K562 (cell line): ENCODE data around the gene PRPH2. TPM values are rescaled to one million over a fixed set of nuclear protein-coding genes. Genes with fewer than 3 reads are reported as not detected.

Experiments
- ATAC-seq: fragments of 200-7000 bp; cut with Tn5 transposase; 3 replicates; pipeline ENCODE4 v1.9.1; 2020; ENCODE audit warnings: moderate library complexity
- BruUV-seq: library from RNA; stranded (reverse); fragments of 400-500 nt; replicated peaks from 2 replicates; lab custom pipeline; 2021; lab: Mats Ljungman, UMichigan
- CTCF ChIA-PET: fragments of 300-600 bp; formaldehyde crosslinking; extraction: SDS; loops from one replicate; lab custom pipeline; 2021; ENCODE audit warnings: low intra/inter-chr PET ratio; lab: Yijun Ruan, JAX
- POLR2A ChIA-PET: fragments of 300-600, 350-650 bp; sonication (Branson Sonifier 250); formaldehyde crosslinking; extraction: SDS; loops from one replicate; lab custom pipeline; 2021; ENCODE audit warnings: antibody characterized with exemption, inconsistent platforms; lab: Yijun Ruan, JAX
- DNase-seq, 4 experiments: peaks; one replicate each; pipeline versions ENCODE4 v3.0.0 to v3.0.0-alpha.2; 2011 to 2018; ENCODE audit warnings: low spot score in 3 of 4, mixed read lengths in 3 of 4; ENCODE audit errors: extremely low read depth in 1 of 4
- FAIRE-seq: peaks from 2 replicates; lab custom pipeline; 2011; peaks lifted over from hg19 to GRCh38; lab: Jason Lieb, UNC
- H2AFZ ChIP-seq: 2 replicates; pipeline ENCODE4 v1.6.0; 2011; ENCODE audit warnings: low read depth, low read length, control low read depth, inconsistent platforms
- H3K27ac ChIP-seq: fragments of 200-600 bp; 3 replicates; pipeline ENCODE4 v1.8.0; 2011; ENCODE audit warnings: low read depth, mild to moderate bottlenecking, control low read depth, inconsistent platforms, low read length, moderate library complexity, mixed read lengths; ENCODE audit errors: extremely low read depth
- H3K27me3 ChIP-seq, 2 experiments: fragments of 300-600 bp in 1 of 2; 2 replicates in 1 of 2; 3 replicates in 1 of 2; pipeline versions ENCODE4 v1.6.0 to v1.8.0; 2011; ENCODE audit warnings: inconsistent platforms in 2 of 2, low read length in 2 of 2, mild to moderate bottlenecking in 1 of 2, mixed read lengths in 1 of 2, moderate library complexity in 1 of 2; ENCODE audit not compliant: control insufficient read depth in 2 of 2, insufficient read depth in 2 of 2
- H3K36me3 ChIP-seq: fragments of 300-600 bp; 3 replicates; pipeline ENCODE4 v1.8.0; 2011; ENCODE audit warnings: mild to moderate bottlenecking, low read length, inconsistent platforms; ENCODE audit not compliant: control insufficient read depth, insufficient read depth
- H3K4me1 ChIP-seq, 2 experiments: fragments of 200-600 bp in 1 of 2; replicated peaks in 1 of 2; 2 replicates in 1 of 2; 3 replicates in 1 of 2; pipeline versions ENCODE4 v1.5.1 to v1.8.0; 2011; ENCODE audit warnings: inconsistent platforms in 2 of 2, low read length in 2 of 2, mild to moderate bottlenecking in 1 of 2, mixed read lengths in 1 of 2, moderate library complexity in 1 of 2; ENCODE audit not compliant: control insufficient read depth in 2 of 2, insufficient read depth in 2 of 2
- H3K4me2 ChIP-seq: 2 replicates; pipeline ENCODE4 v1.6.1; 2011; ENCODE audit warnings: low read length, control low read depth, inconsistent platforms, mixed read lengths; ENCODE audit not compliant: insufficient read depth
- H3K4me3 ChIP-seq: fragments of 200-600 bp; sonication (generic), shearing (Covaris generic); 2 replicates; pipeline ENCODE4 v1.5.1; 2016; ENCODE audit warnings: control low read depth, inconsistent platforms
- H3K79me2 ChIP-seq: fragments of 200-600 bp; 3 replicates; pipeline ENCODE4 v1.8.0; 2011; ENCODE audit warnings: low read length, inconsistent platforms; ENCODE audit not compliant: control insufficient read depth, insufficient read depth
- H3K9ac ChIP-seq, 2 experiments: 2 replicates each; pipeline versions ENCODE4 v1.6.0 to v1.6.1; 2011; ENCODE audit warnings: low read depth in 2 of 2, low read length in 2 of 2, control low read depth in 1 of 2, inconsistent platforms in 1 of 2, mild to moderate bottlenecking in 1 of 2, mixed read lengths in 1 of 2; ENCODE audit not compliant: insufficient read depth in 1 of 2
- H3K9me1 ChIP-seq: one replicate; pipeline ENCODE4 v1.6.0; 2011; ENCODE audit warnings: inconsistent platforms, mild to moderate bottlenecking, low read length, moderate library complexity; ENCODE audit not compliant: control insufficient read depth, insufficient read depth
- H3K9me3 ChIP-seq: replicated peaks from 2 replicates; pipeline ENCODE4 v1.5.1; 2011; ENCODE audit warnings: low read depth, low read length, inconsistent platforms; ENCODE audit not compliant: control insufficient read depth, insufficient read depth
- H4K20me1 ChIP-seq: replicated peaks from 2 replicates; pipeline ENCODE4 v1.6.1; 2011; ENCODE audit warnings: low read length, inconsistent platforms, mixed read lengths; ENCODE audit not compliant: control insufficient read depth, insufficient read depth
- CC2D1A ChIP-seq: fragments of 450-650 bp; IDR thresholded peaks from 2 replicates; pipeline ENCODE4 v1.6.1; 2017; ENCODE audit warnings: mild to moderate bottlenecking
- CHD4 ChIP-seq: fragments of 200-600 bp; sonication (generic); IDR thresholded peaks from 3 replicates; pipeline ENCODE4 v1.6.1; 2012; ENCODE audit warnings: low read depth, mild to moderate bottlenecking, mixed read lengths, low read length, inconsistent platforms; ENCODE audit not compliant: insufficient read depth, insufficient replicate concordance, poor library complexity, severe bottlenecking
- DIDO1 ChIP-seq: fragments of 450-650 bp; IDR thresholded peaks from 2 replicates; pipeline ENCODE4 v1.6.1; 2016; ENCODE audit warnings: low read depth, missing biosample characterization, missing genetic modification characterization
- HEY1 ChIP-seq: fragments of 250-450 bp; sonication (Bioruptor Pico); IDR thresholded peaks from 2 replicates; pipeline ENCODE4 v1.5.0; 2020; ENCODE audit warnings: mild to moderate bottlenecking, moderate library complexity, borderline replicate concordance
- MED1 ChIP-seq: sonication (generic); formaldehyde crosslinking; IDR thresholded peaks from 2 replicates; pipeline ENCODE4 v1.8.1; 2023; ENCODE audit warnings: missing genetic modification reagents, borderline replicate concordance
- SIN3A ChIP-seq, 2 experiments: fragments of 150-350 bp in 1 of 2; IDR thresholded peaks; 2 replicates each; pipeline ENCODE4 v1.6.1; 2011 to 2016; ENCODE audit warnings: borderline replicate concordance in 2 of 2, low read depth in 2 of 2, low read length in 2 of 2, mild to moderate bottlenecking in 2 of 2, moderate library complexity in 2 of 2; ENCODE audit not compliant: control insufficient read depth in 1 of 2
- STAG1 ChIP-seq: sonication (generic); formaldehyde crosslinking; IDR thresholded peaks from 2 replicates; pipeline ENCODE4 v1.5.0; 2020; ENCODE audit warnings: missing genetic modification reagents, borderline replicate concordance
- WHSC1 ChIP-seq: IDR thresholded peaks from one replicate; pipeline ENCODE4 v1.6.1; 2012; ENCODE audit warnings: low read length, control low read depth, inconsistent platforms
- XRCC4 ChIP-seq: IDR thresholded peaks from one replicate; pipeline ENCODE4 v1.6.1; 2011; ENCODE audit not compliant: insufficient read depth, insufficient read length; ENCODE audit errors: extremely low read depth
- ZBTB17 ChIP-seq: fragments of 450-650 bp; formaldehyde crosslinking; IDR thresholded peaks from 2 replicates; pipeline ENCODE4 v1.4.0; 2020; ENCODE audit warnings: mild to moderate bottlenecking
- ZNF184 ChIP-seq: sonication (generic); formaldehyde crosslinking; IDR thresholded peaks from 2 replicates; pipeline ENCODE4 v1.5.0; 2020; ENCODE audit warnings: missing genetic modification reagents
- ZNF217 ChIP-seq: sonication (generic); formaldehyde crosslinking; IDR thresholded peaks from 2 replicates; pipeline ENCODE4 v1.8.0; 2022; ENCODE audit warnings: mild to moderate bottlenecking, missing genetic modification reagents
- ZNF561 ChIP-seq: fragments of 450-650 bp; formaldehyde crosslinking; conservative IDR thresholded peaks from 2 replicates; pipeline ENCODE4 v1.4.0; 2020; ENCODE audit warnings: mild to moderate bottlenecking, moderate library complexity
- ZNF589 ChIP-seq: fragments of 200-800 bp; sonication (Bioruptor generic); IDR thresholded peaks from 2 replicates; pipeline ENCODE4 v1.6.1; 2016; ENCODE audit warnings: low read depth, missing genetic modification characterization, missing compliant biosample characterization
- WGBS: fragments of 100-300 bp; shearing (Covaris generic); methylation state at CpG from one replicate; pipeline ENCODE4 v1.1.6; 2016; ENCODE audit warnings: low coverage, mixed read lengths; ENCODE audit not compliant: insufficient coverage; ENCODE audit errors: missing lambda C conversion rate; 5-methylcytosine and 5-hydroxymethylcytosine counted together
- in situ Hi-C: fragments of 300-500 bp; cut with MboI; formaldehyde crosslinking; loops from 4 replicates; pipeline ENCODE4 v1.15.0; 2018; ENCODE audit warnings: inconsistent platforms, mixed read lengths
- intact Hi-C: fragments of 100-400 bp; cut with micrococcal nuclease; formaldehyde crosslinking; loops from 2 replicates; pipeline ENCODE4 v1.14.2; 2022
- polyA plus RNA-seq, 8 experiments: library from polyadenylated mRNA; depleted of rRNA in 4 of 8; stranded (reverse) in 5 of 8; unstranded in 3 of 8; fragments of >200 nt; fragmentation: Nextera tagmentation in 2 of 8; fragmentation: Illumina TruSeq in 1 of 8; extraction: Ambion mirVana in 2 of 8; extraction: Trizol in 1 of 8; gene quantifications; 2 replicates each; pipeline versions ENCODE4 v1.2.1 to v1.2.3, GENCODE V29; 2011 to 2014; ENCODE audit warnings: inconsistent platforms in 1 of 8, missing spikeins in 1 of 8
- total RNA-seq, 7 experiments: library from RNA; depleted of rRNA in 6 of 7; stranded (reverse); fragments of >200 nt in 6 of 7; fragmentation: Illumina TruSeq in 2 of 7; extraction: Trizol in 2 of 7; gene quantifications; 2 replicates each; pipeline versions ENCODE4 v1.2.1 to v1.2.3, GENCODE V29; 2011 to 2021; ENCODE audit warnings: low replicate concordance in 1 of 7
- TF ChIP-seq, protein P1 (sequence below), 2 experiments: fragments of 450-650 bp in 1 of 2; sonication (generic) in 1 of 2; formaldehyde crosslinking in 1 of 2; IDR thresholded peaks in 1 of 2; conservative IDR thresholded peaks in 1 of 2; 2 replicates each; pipeline versions ENCODE4 v1.6.1 to v1.8.1; 2016 to 2023; ENCODE audit warnings: mild to moderate bottlenecking in 2 of 2, moderate library complexity in 2 of 2, inconsistent platforms in 1 of 2, missing genetic modification reagents in 1 of 2
- TF ChIP-seq, protein P2 (sequence below): sonication (generic); formaldehyde crosslinking; IDR thresholded peaks from 2 replicates; pipeline ENCODE4 v1.8.0; 2022; ENCODE audit warnings: mild to moderate bottlenecking, low read depth, missing genetic modification reagents
- TF ChIP-seq, protein P3 (sequence below): fragments of 250-450 bp; sonication (Bioruptor Pico); IDR thresholded peaks from 2 replicates; pipeline ENCODE4 v1.5.0; 2022; ENCODE audit warnings: mild to moderate bottlenecking

The PRPH2 gene
- total and polyA plus RNA-seq, 9 of the 15 experiments (the other 6 are each of a cell fraction or from before 2014, with no cell fraction given), result 0.03 to 0.11 (median 0.03) TPM; not detected in 5

DNA sequence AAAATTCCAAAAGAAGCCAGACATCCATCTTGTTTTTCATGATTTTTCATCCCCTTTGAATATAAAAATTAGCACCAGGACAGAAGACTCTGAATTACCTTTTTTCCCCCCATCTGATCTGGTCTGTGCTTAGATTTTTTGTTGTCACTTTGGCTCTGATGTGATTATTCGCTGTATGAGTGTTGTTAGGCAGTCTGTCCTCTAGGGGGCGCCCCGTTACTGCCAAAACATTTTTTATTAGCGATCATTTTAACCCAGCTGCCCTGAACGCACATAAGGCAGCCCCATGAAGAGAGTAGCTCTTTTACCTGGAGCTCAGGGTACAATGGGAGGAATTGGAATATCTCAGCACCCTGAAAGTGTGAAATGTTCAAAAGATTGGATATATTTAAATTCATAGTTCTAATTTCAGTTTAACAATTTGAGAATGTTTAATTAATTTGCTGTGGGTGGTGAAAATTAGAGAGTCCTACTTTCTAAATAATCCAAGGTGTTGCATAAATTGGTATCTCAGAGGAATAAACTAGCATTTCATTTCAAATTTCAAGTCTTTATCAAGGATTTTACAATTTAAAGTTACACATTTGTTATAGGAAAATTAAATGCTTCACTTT lies 60.8 kb downstream of the PRPH2 start:
- CTCF ChIA-PET, result interaction anchor here (0.6 to 2.8 kb wide), 6 partner anchors 65 to 237 kb away, joined by 3 to 40 read pairs (median 14); no protein-coding TSS in a partner anchor
- Histone ChIP-seq H3K4me1 (no peaks in the 10 kb centered on the region), H3K4me2 (no peak overlapping the region), H3K4me3 (no peak overlapping the region), H3K27ac (no peak overlapping the region), H3K9me3 (no peaks in the 10 kb centered on the region), H4K20me1 (no peaks in the 10 kb centered on the region), H3K9ac (no peak overlapping the region), H3K9me1 (no peaks in the 10 kb centered on the region), H2AFZ (no peak overlapping the region), H3K79me2 (no peaks in the 10 kb centered on the region), H3K27me3 (no peaks in the 10 kb centered on the region), H3K36me3 (peaks cover 84% of the 10 kb centered on the region)
- in situ Hi-C loops, result loop anchor here (5.0 kb wide), 1 partner anchor 216 kb away; the partner anchor contains the start of gene RPL7L1
- intact Hi-C loops, result loop anchor here (1.0 to 5.0 kb wide), 4 partner anchors 65 to 238 kb away; no protein-coding TSS in a partner anchor
- FAIRE-seq (peak; percentile 99), ATAC-seq (peak; percentile 97), DNase-seq (peak; percentile 68 to 84 (median 70))
- BruUV-seq, result no TSS peak
- 3% methylated on average over 5 of the region's 5 CpGs for WGBS
- POLR2A ChIA-PET, result interaction anchor here (0.6 to 1.6 kb wide), 8 partner anchors 12 to 257 kb away, joined by 3 to 5 read pairs (median 4); partner anchors contain the start of gene RPL7L1
- TF ChIP-seq ZNF184 (CRISPR knock-in tag) (no peak), XRCC4 (no peak), SIN3A (IDR thresholded peaks at IDR 0.05; ENCODE audit: borderline replicate concordance in 2 of 2, control insufficient read depth in 1 of 2, low read depth in 2 of 2, low read length in 2 of 2) (no peak), DIDO1 (tag) (no peak), HEY1 (CRISPR knock-in tag) (no peak), CHD4 (no peak), ZNF561 (no peak), MED1 (no peak), ZNF217 (CRISPR knock-in tag) (no peak), STAG1 (CRISPR knock-in tag) (peak; percentile 57; the same call in 1 of the 2 replicates), WHSC1 (no peak), ZNF589 (CRISPR knock-in tag) (no peak), ZBTB17 (CRISPR knock-in tag) (no peak), CC2D1A (no peak)
- TF ChIP-seq, protein P1, sequence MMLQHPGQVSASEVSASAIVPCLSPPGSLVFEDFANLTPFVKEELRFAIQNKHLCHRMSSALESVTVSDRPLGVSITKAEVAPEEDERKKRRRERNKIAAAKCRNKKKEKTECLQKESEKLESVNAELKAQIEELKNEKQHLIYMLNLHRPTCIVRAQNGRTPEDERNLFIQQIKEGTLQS (IDR thresholded peaks at IDR 0.05), result no peak
- TF ChIP-seq, protein P1 (CRISPR knock-in tag; conservative IDR thresholded peaks at IDR 0.05), result no peak
- TF ChIP-seq, protein P2, sequence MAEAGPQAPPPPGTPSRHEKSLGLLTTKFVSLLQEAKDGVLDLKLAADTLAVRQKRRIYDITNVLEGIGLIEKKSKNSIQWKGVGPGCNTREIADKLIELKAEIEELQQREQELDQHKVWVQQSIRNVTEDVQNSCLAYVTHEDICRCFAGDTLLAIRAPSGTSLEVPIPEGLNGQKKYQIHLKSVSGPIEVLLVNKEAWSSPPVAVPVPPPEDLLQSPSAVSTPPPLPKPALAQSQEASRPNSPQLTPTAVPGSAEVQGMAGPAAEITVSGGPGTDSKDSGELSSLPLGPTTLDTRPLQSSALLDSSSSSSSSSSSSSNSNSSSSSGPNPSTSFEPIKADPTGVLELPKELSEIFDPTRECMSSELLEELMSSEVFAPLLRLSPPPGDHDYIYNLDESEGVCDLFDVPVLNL (CRISPR knock-in tag), result no peak
- TF ChIP-seq, protein P3, sequence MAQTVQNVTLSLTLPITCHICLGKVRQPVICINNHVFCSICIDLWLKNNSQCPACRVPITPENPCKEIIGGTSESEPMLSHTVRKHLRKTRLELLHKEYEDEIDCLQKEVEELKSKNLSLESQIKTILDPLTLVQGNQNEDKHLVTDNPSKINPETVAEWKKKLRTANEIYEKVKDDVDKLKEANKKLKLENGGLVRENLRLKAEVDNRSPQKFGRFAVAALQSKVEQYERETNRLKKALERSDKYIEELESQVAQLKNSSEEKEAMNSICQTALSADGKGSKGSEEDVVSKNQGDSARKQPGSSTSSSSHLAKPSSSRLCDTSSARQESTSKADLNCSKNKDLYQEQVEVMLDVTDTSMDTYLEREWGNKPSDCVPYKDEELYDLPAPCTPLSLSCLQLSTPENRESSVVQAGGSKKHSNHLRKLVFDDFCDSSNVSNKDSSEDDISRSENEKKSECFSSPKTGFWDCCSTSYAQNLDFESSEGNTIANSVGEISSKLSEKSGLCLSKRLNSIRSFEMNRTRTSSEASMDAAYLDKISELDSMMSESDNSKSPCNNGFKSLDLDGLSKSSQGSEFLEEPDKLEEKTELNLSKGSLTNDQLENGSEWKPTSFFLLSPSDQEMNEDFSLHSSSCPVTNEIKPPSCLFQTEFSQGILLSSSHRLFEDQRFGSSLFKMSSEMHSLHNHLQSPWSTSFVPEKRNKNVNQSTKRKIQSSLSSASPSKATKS (CRISPR knock-in tag), result no peak
